HG03039 (cell line): ENCODE data around the gene CDK5RAP3.
"Not testable (repeated sequence)": the region's sequence is repeated elsewhere in the genome, so short reads cannot be mapped to it uniquely, and the experiment has no call there.

Experiments used
- ATAC-seq: cut with Tn5 transposase; IDR thresholded peaks from one replicate; pipeline ENCODE4 v1.9.1; 2021; ENCODE audit warnings: mild to moderate bottlenecking, moderate library complexity; ENCODE audit not compliant: unreplicated experiment

CDK5RAP3 gene

GRCh38 chr17:47996201-47996600 is 25.3 kb downstream of the CDK5RAP3 start:
- no peak for ATAC-seq

GRCh38 chr17:47997586-47997985 is 26.7 kb downstream of the CDK5RAP3 start:
- no peak for ATAC-seq

- ATAC-seq, result no peak
Observed at GRCh38 chr17:47998044-47998443, 27.1 kb downstream of the CDK5RAP3 start.

GRCh38 chr17:47999582-47999981 is 28.7 kb downstream of the CDK5RAP3 start:
- no peak for ATAC-seq

GRCh38 chr17:48001197-48001596 is 30.3 kb downstream of the CDK5RAP3 start:
- no peak for ATAC-seq

- ATAC-seq, result not testable (repeated sequence)
Observed at GRCh38 chr17:48001657-48002056, 30.7 kb downstream of the CDK5RAP3 start.

- ATAC-seq, result no peak
Observed at GRCh38 chr17:48002266-48002915, 31.5 kb downstream of the CDK5RAP3 start.

- no peak for ATAC-seq
Observed at GRCh38 chr17:48002916-48003416, 32.1 kb downstream of the CDK5RAP3 start.

- ATAC-seq, result no peak
Observed at GRCh38 chr17:48003417-48004151, 32.7 kb downstream of the CDK5RAP3 start.

GRCh38 chr17:48004983-48005382 is 34.1 kb downstream of the CDK5RAP3 start:
- no peak for ATAC-seq

- ATAC-seq, result no peak
Observed at GRCh38 chr17:48006936-48007709, 36.2 kb downstream of the CDK5RAP3 start.

- no peak for ATAC-seq
Observed at GRCh38 chr17:48010193-48010592, 39.3 kb downstream of the CDK5RAP3 start.

- no peak for ATAC-seq
Observed at GRCh38 chr17:48011405-48012150, 40.7 kb downstream of the CDK5RAP3 start.

GRCh38 chr17:48012151-48012520 is 41.2 kb downstream of the CDK5RAP3 start:
- ATAC-seq, result no peak

GRCh38 chr17:48012654-48013053 is 41.7 kb downstream of the CDK5RAP3 start:
- ATAC-seq, result no peak

GRCh38 chr17:48013876-48014594 is 43.1 kb downstream of the CDK5RAP3 start:
- ATAC-seq, result no peak

- ATAC-seq, result no peak
Observed at GRCh38 chr17:48014595-48015111, 43.7 kb downstream of the CDK5RAP3 start.

GRCh38 chr17:48016112-48016511 is 45.2 kb downstream of the CDK5RAP3 start:
- ATAC-seq, result no peak

- ATAC-seq, result not testable (repeated sequence)
Observed at GRCh38 chr17:48017817-48018158, 46.9 kb downstream of the CDK5RAP3 start.

GRCh38 chr17:48021934-48022333 is 51.0 kb downstream of the CDK5RAP3 start:
- no peak for ATAC-seq
